ENCODE results near the gene MAGI1. TPM values are rescaled to one million over a fixed set of nuclear protein-coding genes. Genes with fewer than 3 reads are reported as not detected.

The MAGI1 gene
- total RNA-seq, 4 donors from 2014 or later: 49.5 to 72.1 (median 67.6) TPM

DNA sequence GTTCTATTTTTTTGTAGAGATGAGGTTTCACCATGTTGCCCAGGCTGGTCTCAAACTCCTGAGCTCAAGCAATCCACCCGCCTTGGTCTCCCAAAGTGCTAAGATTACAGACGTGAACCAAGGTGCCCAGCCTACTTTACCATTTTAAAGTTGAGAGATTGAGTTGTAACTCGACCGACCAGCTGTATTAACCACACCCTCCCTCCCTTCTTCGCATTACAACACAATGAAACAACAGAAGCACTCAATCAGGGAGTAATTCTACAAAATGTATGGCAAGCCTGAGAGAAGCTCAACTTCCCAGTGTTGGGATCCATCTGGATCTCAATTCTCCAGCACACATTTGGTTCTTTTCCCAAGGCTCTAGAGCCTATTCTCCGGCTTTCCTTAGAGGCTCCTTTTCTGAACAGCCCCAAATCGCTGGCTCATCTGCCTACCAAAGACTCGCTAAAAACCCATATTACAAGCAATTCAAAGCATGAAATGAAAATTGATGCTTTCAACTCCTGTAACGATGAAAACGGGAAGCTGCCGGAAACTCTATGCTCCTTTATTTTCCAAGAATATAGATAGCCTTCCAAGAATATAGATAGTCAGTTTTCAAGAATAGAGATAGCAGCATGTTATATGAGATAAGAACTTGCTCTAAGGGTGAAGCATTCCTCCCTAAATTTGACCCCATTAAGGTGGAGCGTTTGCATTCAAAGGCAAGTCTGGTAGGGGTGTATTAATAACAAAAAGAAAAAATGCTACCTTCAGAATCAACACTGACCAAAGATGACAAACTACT, 450.9 kb downstream of the MAGI1 start:
- no peaks in the 10 kb centered on the region for H3K9me3 ChIP-seq
- H3K27ac ChIP-seq: no peak overlapping the region
- DNase-seq: no peak
- TF ChIP-seq POLR2A (IDR thresholded peaks at IDR 0.05): no peak
- TF ChIP-seq, protein P1, sequence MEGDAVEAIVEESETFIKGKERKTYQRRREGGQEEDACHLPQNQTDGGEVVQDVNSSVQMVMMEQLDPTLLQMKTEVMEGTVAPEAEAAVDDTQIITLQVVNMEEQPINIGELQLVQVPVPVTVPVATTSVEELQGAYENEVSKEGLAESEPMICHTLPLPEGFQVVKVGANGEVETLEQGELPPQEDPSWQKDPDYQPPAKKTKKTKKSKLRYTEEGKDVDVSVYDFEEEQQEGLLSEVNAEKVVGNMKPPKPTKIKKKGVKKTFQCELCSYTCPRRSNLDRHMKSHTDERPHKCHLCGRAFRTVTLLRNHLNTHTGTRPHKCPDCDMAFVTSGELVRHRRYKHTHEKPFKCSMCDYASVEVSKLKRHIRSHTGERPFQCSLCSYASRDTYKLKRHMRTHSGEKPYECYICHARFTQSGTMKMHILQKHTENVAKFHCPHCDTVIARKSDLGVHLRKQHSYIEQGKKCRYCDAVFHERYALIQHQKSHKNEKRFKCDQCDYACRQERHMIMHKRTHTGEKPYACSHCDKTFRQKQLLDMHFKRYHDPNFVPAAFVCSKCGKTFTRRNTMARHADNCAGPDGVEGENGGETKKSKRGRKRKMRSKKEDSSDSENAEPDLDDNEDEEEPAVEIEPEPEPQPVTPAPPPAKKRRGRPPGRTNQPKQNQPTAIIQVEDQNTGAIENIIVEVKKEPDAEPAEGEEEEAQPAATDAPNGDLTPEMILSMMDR (IDR thresholded peaks at IDR 0.05): no peak
- no peaks in the 10 kb centered on the region for H3K27me3 ChIP-seq
- peaks cover 0 to 6% (median 0%) of the 10 kb centered on the region in 4 donors for H3K4me1 ChIP-seq
- no peaks in the 10 kb centered on the region for H3K36me3 ChIP-seq
- H3K4me3 ChIP-seq: no peak overlapping the region

- TF ChIP-seq POLR2A (IDR thresholded peaks at IDR 0.05): no peak
- TF ChIP-seq, protein P1 (IDR thresholded peaks at IDR 0.05): no peak
Measured at GRCh38 chr3:65584913-65585312, 453.8 kb downstream of the MAGI1 start.

GRCh38 chr3:65584002-65584401, 454.7 kb downstream of the MAGI1 start:
- Histone ChIP-seq H3K4me3 (no peak overlapping the region), H3K27ac (no peak overlapping the region), H3K9me3 (no peaks in the 10 kb centered on the region), H3K4me1 (no peaks in the 10 kb centered on the region), H3K27me3 (no peaks in the 10 kb centered on the region), H3K36me3 (no peaks in the 10 kb centered on the region)
- no peak for DNase-seq
- no peak for TF ChIP-seq POLR2A (IDR thresholded peaks at IDR 0.05)
- TF ChIP-seq, protein P1 (IDR thresholded peaks at IDR 0.05): no peak

More at GRCh38 chr3:65584913-65585312, 453.8 kb downstream of the MAGI1 start:
- no peak for DNase-seq
- Histone ChIP-seq H3K27me3 (no peaks in the 10 kb centered on the region), H3K36me3 (no peaks in the 10 kb centered on the region), H3K27ac (no peak overlapping the region), H3K4me3 (no peak overlapping the region), H3K9me3 (no peaks in the 10 kb centered on the region), H3K4me1 (peaks cover 0 to 6% (median 0%) of the 10 kb centered on the region in 4 donors)

GRCh38 chr3:65583188-65583587, 455.5 kb downstream of the MAGI1 start:
- Histone ChIP-seq H3K4me1 (no peaks in the 10 kb centered on the region), H3K36me3 (no peaks in the 10 kb centered on the region), H3K27me3 (no peaks in the 10 kb centered on the region), H3K4me3 (no peak overlapping the region), H3K27ac (no peak overlapping the region), H3K9me3 (no peaks in the 10 kb centered on the region)
- DNase-seq: no peak
- TF ChIP-seq, protein P1 (IDR thresholded peaks at IDR 0.05): no peak
- TF ChIP-seq POLR2A (IDR thresholded peaks at IDR 0.05): no peak

- TF ChIP-seq, protein P1 (IDR thresholded peaks at IDR 0.05): no peak
- TF ChIP-seq POLR2A (IDR thresholded peaks at IDR 0.05): no peak
- Histone ChIP-seq H3K36me3 (no peaks in the 10 kb centered on the region), H3K4me3 (no peak overlapping the region), H3K9me3 (no peaks in the 10 kb centered on the region), H3K27ac (no peak overlapping the region), H3K27me3 (no peaks in the 10 kb centered on the region), H3K4me1 (no peaks in the 10 kb centered on the region)
- no peak for DNase-seq
Measured at GRCh38 chr3:65582012-65582717, 456.6 kb downstream of the MAGI1 start.
